HTERT RPE-1 (cell line): ENCODE results near the gene SMARCE1.
"Not testable (repeated sequence)": the region's sequence is repeated elsewhere in the genome, so short reads cannot be mapped to it uniquely, and the experiment has no call there.

ENCODE experiments used
- in situ Hi-C: fragments of 300-500 bp; cut with MboI; formaldehyde crosslinking; loops from 4 replicates; pipeline ENCODE4 v1.14.3; 2020; ENCODE audit warnings: low sequenced_read_pairs

Gene SMARCE1

DNA sequence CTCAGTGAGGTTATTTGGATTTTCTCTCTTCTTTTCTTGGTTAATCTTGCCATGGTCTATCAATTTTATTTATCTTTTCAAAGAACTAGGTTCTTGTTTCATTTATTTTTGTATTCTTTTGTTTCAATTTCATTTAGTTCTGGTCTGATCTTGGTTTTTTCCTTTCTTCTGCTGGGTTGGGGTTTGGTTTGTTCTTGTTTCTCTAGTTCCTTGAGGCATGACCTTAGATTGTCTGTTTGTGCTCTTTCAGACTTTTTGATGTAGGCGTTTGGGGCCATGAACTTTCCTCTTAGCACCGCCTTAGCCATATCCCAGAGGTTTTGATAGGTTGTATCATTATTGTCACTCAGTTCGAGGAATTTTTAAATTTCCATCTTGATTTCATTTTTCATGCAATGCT is 61.4 kb downstream of the SMARCE1 start:
- in situ Hi-C loops, result not testable (repeated sequence)

DNA sequence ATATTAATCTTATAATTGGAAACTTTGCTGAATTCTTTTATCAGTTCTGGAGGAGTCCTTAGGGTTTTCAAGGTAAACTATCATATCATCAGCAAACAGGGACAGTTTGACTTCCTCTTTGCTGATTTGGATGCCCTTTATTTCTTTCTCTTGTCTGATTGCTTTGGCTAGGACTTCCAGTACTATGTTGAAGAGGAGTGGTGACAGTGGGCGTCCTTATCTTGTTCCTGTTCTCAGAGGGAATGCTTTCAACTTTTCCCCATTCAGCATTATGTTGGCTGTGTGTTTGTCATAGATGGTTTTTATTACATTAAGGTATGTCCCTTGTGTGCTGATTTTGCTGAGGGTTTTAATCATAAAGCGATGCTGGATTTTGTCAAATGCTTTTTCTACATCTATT is 62.7 kb downstream of the SMARCE1 start:
- in situ Hi-C loops, result not testable (repeated sequence)

DNA sequence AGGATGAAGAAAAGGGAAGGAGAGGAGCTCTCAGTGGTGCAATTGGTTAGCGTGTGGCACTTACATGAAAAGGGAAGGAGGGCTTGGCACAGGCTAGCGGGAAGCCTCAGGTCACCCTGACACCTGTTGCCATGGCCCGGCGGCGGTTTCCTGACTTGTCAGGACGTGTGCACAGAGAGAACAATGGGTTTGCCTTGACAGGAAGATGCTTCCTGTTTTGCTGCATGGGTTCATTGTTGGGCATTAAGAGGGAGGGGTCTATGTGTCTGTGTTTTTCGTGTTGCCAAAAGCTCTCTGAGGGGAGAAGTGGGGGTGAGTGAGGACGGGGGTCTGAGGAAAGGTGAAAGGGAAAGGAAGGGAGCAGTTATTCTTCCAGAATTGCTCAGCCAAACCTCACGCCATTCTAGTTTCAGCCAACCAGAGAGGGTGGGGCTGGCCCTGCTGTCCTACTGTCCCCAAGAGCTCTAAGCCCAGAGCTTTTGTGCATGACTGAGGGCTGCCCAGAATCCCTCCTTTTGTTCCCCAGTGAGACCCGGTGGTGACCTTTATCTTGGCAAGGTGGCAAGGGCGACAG is 65.2 kb downstream of the SMARCE1 start:
- in situ Hi-C loops, result no loop called here

DNA sequence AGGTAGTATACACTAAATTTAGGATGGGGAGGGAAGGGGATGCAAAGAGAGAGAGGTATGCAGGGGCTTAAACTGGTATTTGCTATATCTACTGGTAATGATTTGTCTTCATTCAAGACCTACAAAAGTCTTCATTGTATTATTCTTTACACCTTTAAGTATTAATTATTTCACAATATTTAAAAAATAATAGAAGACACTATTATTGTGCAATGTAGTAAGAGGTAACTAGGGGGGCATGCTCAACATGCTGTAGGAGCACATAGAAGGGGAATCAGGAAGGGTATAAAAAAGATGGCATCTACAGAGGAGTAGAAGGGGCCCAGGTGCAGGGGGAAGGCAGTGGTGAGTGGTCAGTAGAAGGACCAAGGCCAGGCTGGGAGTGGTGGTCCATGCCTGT is 67.5 kb downstream of the SMARCE1 start:
- in situ Hi-C loops, result no loop called here

DNA sequence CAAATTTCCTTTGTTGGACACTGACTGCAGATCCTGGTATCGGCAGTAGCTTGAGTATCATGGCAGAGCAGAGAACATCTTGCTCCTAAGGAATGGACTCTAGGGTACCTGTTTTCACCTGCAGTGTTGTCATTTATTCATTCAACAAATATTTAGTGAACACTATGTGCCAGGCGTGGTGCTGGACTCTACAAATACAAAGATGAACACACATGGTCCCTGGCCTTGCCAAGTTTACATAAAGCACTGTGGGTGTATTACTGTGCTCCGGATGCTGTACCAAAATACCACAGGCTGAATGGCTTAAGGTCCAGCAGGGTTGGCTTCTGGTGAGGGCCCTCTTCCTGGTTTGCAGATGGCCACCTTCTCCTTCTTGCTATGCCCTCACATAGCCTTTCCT is 68.1 kb downstream of the SMARCE1 start:
- in situ Hi-C loops, result no loop called here

DNA sequence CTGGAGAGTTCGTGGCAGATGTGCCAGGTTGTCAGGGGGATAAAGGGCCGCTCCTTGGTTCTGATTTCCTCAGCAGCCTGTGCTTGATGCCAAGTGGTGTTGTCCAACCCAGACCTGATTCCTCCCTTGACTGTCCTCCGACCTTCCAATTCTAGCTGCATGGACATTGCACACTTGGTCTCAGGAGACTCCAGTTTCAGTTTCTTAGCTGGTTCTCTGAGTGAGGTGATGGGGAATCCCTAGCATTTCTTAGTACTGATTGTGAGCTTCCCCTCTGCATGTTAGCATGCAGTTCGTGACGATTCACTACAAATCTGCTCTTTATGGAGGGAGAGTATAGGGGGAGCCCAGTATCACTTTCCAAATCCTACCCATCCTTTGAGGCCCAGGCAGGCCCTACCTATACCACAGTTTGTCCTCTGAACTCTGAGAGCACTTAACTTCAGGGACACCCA is 70.0 kb downstream of the SMARCE1 start:
- in situ Hi-C loops, result no loop called here

DNA sequence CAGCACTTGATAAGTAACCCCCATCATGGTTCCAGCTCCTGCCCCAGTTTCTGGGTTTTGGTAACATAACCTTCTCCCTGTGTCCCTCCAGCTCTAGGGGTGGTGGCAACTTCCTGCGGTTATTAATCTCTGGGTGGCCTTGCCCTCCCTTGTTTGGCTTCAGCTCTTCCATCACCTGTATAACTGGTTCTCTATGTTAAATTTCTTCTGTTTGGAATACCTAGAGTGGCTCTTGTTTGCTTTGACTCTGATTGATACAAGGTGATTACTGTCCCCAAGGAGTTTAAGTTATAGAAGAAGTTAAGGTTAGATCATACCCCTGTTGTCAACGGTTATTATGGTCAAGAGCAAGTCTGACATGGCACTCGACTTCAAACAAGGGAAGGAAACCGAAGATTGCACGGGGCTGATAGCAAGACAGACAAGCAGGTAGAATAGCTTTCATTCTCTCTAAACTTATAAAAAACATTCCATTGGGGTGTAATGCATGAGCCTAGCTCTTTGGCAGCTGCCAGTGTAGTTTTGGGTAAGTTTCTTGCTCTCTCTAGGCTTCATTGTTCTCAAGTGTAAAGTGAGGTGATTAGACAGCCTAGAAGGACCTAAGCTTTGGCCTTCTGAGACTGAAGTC is 71.4 kb downstream of the SMARCE1 start:
- in situ Hi-C loops, result no loop called here
